Ishikawa (cell line): ENCODE data around the gene CACNA1F.

Experiments used
- EP300 ChIP-seq: IDR thresholded peaks from 2 replicates; pipeline ENCODE4 v1.6.1; 2012; ENCODE audit warnings: borderline replicate concordance
- RAD21 ChIP-seq: IDR thresholded peaks from 2 replicates; pipeline ENCODE4 v1.6.1; 2012; ENCODE audit warnings: low read depth
- TAF1 ChIP-seq: IDR thresholded peaks from 2 replicates; pipeline ENCODE4 v1.6.1; 2012; ENCODE audit warnings: low read depth, mild to moderate bottlenecking
- TF ChIP-seq, protein P1 (sequence below): IDR thresholded peaks from 2 replicates; pipeline ENCODE4 v1.6.1; 2012

DNA sequence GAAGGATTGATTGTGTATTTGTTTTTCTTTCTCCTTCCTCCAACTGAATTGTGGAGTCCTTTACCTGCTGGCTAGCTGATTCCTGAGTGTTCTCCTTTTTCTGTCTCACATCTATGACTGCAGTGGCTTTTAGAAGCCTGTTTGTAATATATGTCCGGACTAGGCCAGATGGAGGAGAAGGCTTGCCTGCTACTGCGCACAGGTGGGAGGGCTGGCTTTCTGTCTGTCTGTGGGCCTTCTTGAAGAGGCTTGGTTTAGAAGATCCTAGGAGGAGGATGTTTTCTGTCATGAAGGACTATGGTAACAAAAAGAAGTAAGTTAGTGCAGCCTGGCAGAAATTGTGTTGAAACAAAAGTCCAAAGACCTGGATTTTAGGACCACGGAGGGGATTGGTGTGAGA, 44.9 kb upstream of the CACNA1F start:
- TF ChIP-seq, protein P1, sequence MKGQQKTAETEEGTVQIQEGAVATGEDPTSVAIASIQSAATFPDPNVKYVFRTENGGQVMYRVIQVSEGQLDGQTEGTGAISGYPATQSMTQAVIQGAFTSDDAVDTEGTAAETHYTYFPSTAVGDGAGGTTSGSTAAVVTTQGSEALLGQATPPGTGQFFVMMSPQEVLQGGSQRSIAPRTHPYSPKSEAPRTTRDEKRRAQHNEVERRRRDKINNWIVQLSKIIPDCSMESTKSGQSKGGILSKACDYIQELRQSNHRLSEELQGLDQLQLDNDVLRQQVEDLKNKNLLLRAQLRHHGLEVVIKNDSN = no peak
- TF ChIP-seq RAD21 (no peak), EP300 (no peak), TAF1 (no peak)
